Heart left ventricle (tissue), 16 donors: Measurements from ENCODE around the gene MRPL53. TPM values are rescaled to one million over a fixed set of nuclear protein-coding genes. Genes with fewer than 3 reads are reported as not detected.

Source experiments
- ATAC-seq, 4 donors: fragments of 200-7000 bp; cut with Tn5 transposase; one replicate each; pipeline ENCODE4 v1.9.1; 2020 to 2022; ENCODE audit warnings: moderate library complexity in 4 of 4, mild to moderate bottlenecking in 3 of 4, moderate number of reproducible peaks in 1 of 4
- DNase-seq, 5 donors: peaks; one replicate each; pipeline ENCODE4 v3.0.0-alpha.2; 2020
- H3K27ac ChIP-seq, 12 donors: fragments of 200-600 bp; sonication (generic) in 4 of 12; one replicate each; pipeline versions ENCODE4 v1.5.0 to v1.8.0; 2016 to 2022; ENCODE audit warnings: mild to moderate bottlenecking in 2 of 12
- H3K27me3 ChIP-seq, 9 donors: fragments of 200-600 bp; sonication (generic) in 2 of 9; one replicate each; pipeline versions ENCODE4 v1.5.1 to v1.8.0; 2016 to 2022; ENCODE audit warnings: mild to moderate bottlenecking in 3 of 9
- H3K36me3 ChIP-seq, 9 donors: fragments of 200-600 bp; sonication (generic) in 2 of 9; one replicate each; pipeline versions ENCODE4 v1.5.0 to v1.8.0; 2018 to 2022; ENCODE audit warnings: mild to moderate bottlenecking in 2 of 9
- H3K4me1 ChIP-seq, 12 donors: fragments of 200-600 bp; sonication (generic) in 4 of 12; one replicate each; pipeline versions ENCODE4 v1.5.0 to v1.8.0; 2016 to 2022; ENCODE audit warnings: mild to moderate bottlenecking in 3 of 12
- H3K4me3 ChIP-seq, 12 donors: fragments of 200-600 bp; sonication (generic) in 4 of 12; one replicate each; pipeline versions ENCODE4 v1.5.0 to v1.8.0; 2017 to 2022; ENCODE audit warnings: mild to moderate bottlenecking in 9 of 12, moderate library complexity in 4 of 12
- H3K9me3 ChIP-seq, 12 donors: fragments of 200-600 bp; sonication (generic) in 4 of 12; one replicate each; pipeline versions ENCODE4 v1.5.0 to v1.8.0; 2016 to 2022; ENCODE audit warnings: mild to moderate bottlenecking in 1 of 12
- CTCF ChIP-seq, 12 donors: fragments of 200-600 bp; sonication (generic) in 4 of 12; IDR thresholded peaks; one replicate each; pipeline versions ENCODE4 v1.5.0 to v1.8.0; 2018 to 2022; ENCODE audit warnings: antibody characterized with exemption in 12 of 12, mild to moderate bottlenecking in 5 of 12
- POLR2A ChIP-seq, 2 donors: fragments of 450-650 bp; IDR thresholded peaks; one replicate each; pipeline ENCODE4 v1.6.1; 2017; ENCODE audit warnings: antibody characterized with exemption in 2 of 2, mild to moderate bottlenecking in 2 of 2, moderate library complexity in 2 of 2
- WGBS, 4 donors: extraction: QIAGEN DNeasy Blood & Tissue Kit in 2 of 4; methylation state at CpG; one replicate each; pipeline versions ENCODE4 v1.1.5 to v1.1.7; 2013 to 2018; 5-methylcytosine and 5-hydroxymethylcytosine counted together
- intact Hi-C, 10 donors: fragments of 100-400 bp; cut with DNase I; formaldehyde crosslinking; loops; one replicate each; pipeline versions ENCODE4 v1.11.1 to v1.14.2; 2022
- polyA plus RNA-seq, 2 donors: library from polyadenylated mRNA; stranded (reverse); fragments of 200-250 nt; gene quantifications; one replicate each; pipeline ENCODE4 v1.2.3, GENCODE V29; 2013
- total RNA-seq, 9 donors: library from RNA; depleted of rRNA in 2 of 9; stranded (reverse); fragments of >200 nt in 2 of 9; fragmentation: NEBNext Ultra II Directional in 3 of 9; extraction: Animal tissue kit (Norgen Biotek cat#: 25700) in 3 of 9; gene quantifications; one replicate each; pipeline versions ENCODE4 v1.1.0 to v1.2.4, GENCODE V29; 2016 to 2023
- donor health status: ischemic (EF 13 %, LVEDD 7.1; RV severe dilation, severe dysfunction).
- donor health status: healthy with polysubstance abuse.
- donor health status: DM: no; HTN: yes; CAD: no.
- donor health status: DM: no; HTN: no; CAD: no.
- donor health status: ischemic (EF 25% LVEDD 6.9; RV normal size, moderate dysfunction).
- donor health status: ischemic (EF 25% LVEDD 5.7; RV mildly dilated, moderate dysfunction).
- donor health status: healthy.
- donor health status: DM: yes; HTN: yes; CAD: no.
- donor health status: ischemic (EF 35%, LVEDD 5.7; RV mildly dilated, moderate dysfunction).
- donor health status: nonischemic (EF 11% LVEDD 7.7; RV severe dilation, severe dysfunction).
- donor health status: DM: yes; HTN: yes; CAD: no.
- donor health status: PGD.
- donor health status: ischemic (EF 29% LVEDD 5.4; RV normal size, mild dysfunction).
- donor health status: nonischemic (EF 23%, LVEDD 6.1; RV moderate dilation, normal function).

The MRPL53 gene
- total and polyA plus RNA-seq, 11 donors, result 64.9 to 180 (median 135) TPM

DNA sequence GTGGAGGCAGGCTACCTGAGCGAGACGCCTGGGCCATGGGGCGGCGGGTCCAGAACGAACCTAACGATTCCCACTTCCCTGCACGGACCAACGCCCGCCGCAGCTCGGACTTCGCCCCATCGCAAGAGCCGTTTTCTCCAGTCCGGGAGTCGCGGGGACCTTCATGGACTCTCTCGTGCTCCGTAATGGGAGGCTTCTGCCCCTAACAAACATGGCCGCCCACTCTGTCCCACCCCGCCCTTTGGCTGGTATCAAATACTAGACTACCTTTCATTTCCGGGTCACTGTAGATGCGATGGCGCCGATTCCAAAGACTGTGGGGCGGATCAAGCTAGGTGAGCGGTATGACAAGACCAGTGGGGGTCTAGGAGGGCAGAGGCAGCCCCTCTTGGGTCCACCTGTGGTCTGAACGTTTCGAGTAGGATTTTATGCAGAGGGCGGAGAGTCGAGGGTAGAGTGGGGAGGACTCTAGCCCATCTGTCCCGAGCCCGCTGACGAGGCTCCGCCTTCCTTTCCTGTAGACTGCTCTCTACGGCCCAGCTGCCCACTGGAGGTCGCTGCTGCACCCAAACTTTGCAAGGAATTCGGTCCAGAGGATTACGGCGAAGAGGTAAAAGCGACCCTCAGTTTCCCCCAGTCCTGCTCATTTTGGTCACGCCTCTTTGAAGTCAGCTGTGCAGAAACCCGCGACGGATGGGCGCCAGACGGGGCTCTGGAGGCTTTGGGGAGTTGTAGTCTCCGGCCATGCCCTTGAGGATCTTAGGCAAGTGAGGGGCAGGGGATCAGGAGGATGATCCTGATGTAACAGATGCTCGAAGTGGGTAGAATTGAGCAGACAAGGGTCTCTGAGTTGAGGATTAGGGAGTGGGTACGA, 10.6 kb upstream of the MRPL53 start, which contains the start of the genes CCDC142 and TTC31:
TSS of gene CCDC142 (minus strand) at position 198 of the 874 bp plus-strand sequence. CDS start at position 37, 161 bp downstream.
TSS of gene TTC31 (plus strand) at position 281 of the 874 bp plus-strand sequence. CDS start at position 296, 15 bp downstream.
- H3K9me3 ChIP-seq, result no peaks in the 10 kb centered on the region
- TF ChIP-seq CTCF (IDR thresholded peaks at IDR 0.05), result peak; percentile 77 to 97 (median 88)
- TF ChIP-seq POLR2A (IDR thresholded peaks at IDR 0.05), result peak in 1 of 2 donors; percentile 37
- peak within 1 kb of the TSS; percentile 73 to 97 (median 92) for H3K27ac ChIP-seq
- WGBS, 4 donors, result 1% methylated on average over 40 to 50 of the region's 50 CpGs
- peaks cover 0 to 60% (median 50%) of the 10 kb centered on the region in 9 donors for H3K36me3 ChIP-seq
- intact Hi-C loops, result loop anchor here (1.0 to 5.0 kb wide), 12 partner anchors 24 to 106 kb away; partner anchors contain the start of genes AUP1 (in 3 of the 10), HTRA2 (in 3 of the 10), INO80B (in 3 of the 10) and PCGF1 (in 2 of the 10)
- H3K4me3 ChIP-seq, result peak within 1 kb of the TSS; percentile 71 to 98 (median 88)
- DNase-seq (peak; percentile 96 to 97 (median 97)), ATAC-seq (peak; percentile 98 to 99 (median 98))
- H3K4me1 ChIP-seq, result peaks cover 5 to 31% (median 25%) of the 10 kb centered on the region in 12 donors
- no peaks in the 10 kb centered on the region for H3K27me3 ChIP-seq

GRCh38 chr2:74481961-74482800, 9.7 kb upstream of the MRPL53 start:
- peak; percentile 12 to 72 (median 68) for ATAC-seq
- intact Hi-C loops, result loop anchor here in 6 of 10 donors (1.0 to 5.0 kb wide), 9 partner anchors 25 to 107 kb away; partner anchors contain the start of genes INO80B (in 2 of the 6) and PCGF1 (in 1 of the 6)
- Histone ChIP-seq H3K36me3 (peaks cover 0 to 59% (median 50%) of the 10 kb centered on the region in 9 donors), H3K9me3 (no peaks in the 10 kb centered on the region), H3K27me3 (no peaks in the 10 kb centered on the region), H3K4me1 (peaks cover 5 to 34% (median 25%) of the 10 kb centered on the region in 12 donors), H3K4me3 (peak overlapping the region; percentile 71 to 98 (median 88)), H3K27ac (peak overlapping the region; percentile 73 to 97 (median 92))
- WGBS, 4 donors, result 1 to 2% (median 1%) methylated on average over 36 to 80 of the region's 80 CpGs
- peak in 1 of 5 donors; percentile 85 for DNase-seq
- no peak for TF ChIP-seq POLR2A (IDR thresholded peaks at IDR 0.05)
- TF ChIP-seq CTCF (IDR thresholded peaks at IDR 0.05), result no peak

GRCh38 chr2:74481431-74481830, 9.0 kb upstream of the MRPL53 start:
- Histone ChIP-seq H3K36me3 (peaks cover 0 to 57% (median 45%) of the 10 kb centered on the region in 9 donors), H3K9me3 (no peaks in the 10 kb centered on the region), H3K27ac (peak overlapping the region in 6 of 12 donors; percentile 87 to 97 (median 89)), H3K4me1 (peaks cover 5 to 42% (median 25%) of the 10 kb centered on the region in 12 donors), H3K27me3 (no peaks in the 10 kb centered on the region), H3K4me3 (peak overlapping the region; percentile 71 to 98 (median 88))
- DNase-seq (no peak), ATAC-seq (no peak)
- TF ChIP-seq POLR2A (IDR thresholded peaks at IDR 0.05), result no peak
- TF ChIP-seq CTCF (IDR thresholded peaks at IDR 0.05), result no peak
- WGBS, 4 donors, result 47 to 69% (median 61%) methylated on average over 3 of the region's 3 CpGs
- intact Hi-C loops, result loop anchor here in 2 of 10 donors (5.0 kb wide), 2 partner anchors 51 to 106 kb away; no protein-coding TSS in a partner anchor
